HepG2 (cell line): ENCODE data around the gene TLE1. TPM values are rescaled to one million over a fixed set of nuclear protein-coding genes. Genes with fewer than 3 reads are reported as not detected.

ENCODE experiments used
- GATA4 ChIP-seq: sonication (generic); IDR thresholded peaks from 2 replicates; pipeline ENCODE4 v1.6.1; 2016; ENCODE audit warnings: antibody characterized with exemption, low read depth, borderline replicate concordance
- KDM5A ChIP-seq: fragments of 200-600 bp; sonication (generic); IDR thresholded peaks from 2 replicates; pipeline ENCODE4 v1.7.0; 2018; ENCODE audit warnings: antibody characterized with exemption, mild to moderate bottlenecking, low read length, borderline replicate concordance
- SRSF9 ChIP-seq: fragments of 200-400 bp; formaldehyde crosslinking; IDR thresholded peaks from 2 replicates; pipeline ENCODE4 v1.6.1; 2018; ENCODE audit warnings: borderline replicate concordance, mild to moderate bottlenecking, low read depth, low read length; ENCODE audit not compliant: insufficient read depth, poor library complexity, severe bottlenecking
- ZFP41 ChIP-seq: sonication (generic); formaldehyde crosslinking; IDR thresholded peaks from 2 replicates; pipeline ENCODE4 v1.4.0; 2020; ENCODE audit warnings: mild to moderate bottlenecking, missing genetic modification reagents, borderline replicate concordance
- ZNF101 ChIP-seq: sonication (generic); formaldehyde crosslinking; IDR thresholded peaks from 2 replicates; pipeline ENCODE4 v1.4.0; 2020; ENCODE audit warnings: mild to moderate bottlenecking, low read depth, missing genetic modification reagents, borderline replicate concordance
- ZNF749 ChIP-seq: sonication (generic); formaldehyde crosslinking; IDR thresholded peaks from 2 replicates; pipeline ENCODE4 v1.8.0; 2022; ENCODE audit warnings: mild to moderate bottlenecking, missing genetic modification reagents, moderate library complexity, borderline replicate concordance
- polyA plus RNA-seq, 8 experiments: library from polyadenylated mRNA; depleted of rRNA in 3 of 8; stranded (reverse) in 7 of 8; unstranded in 1 of 8; fragments of >200 nt; fragmentation: Illumina TruSeq in 4 of 8; extraction: Trizol in 4 of 8; gene quantifications; 2 replicates each; pipeline versions ENCODE4 v1.2.1 to v1.2.3, GENCODE V29; 2011 to 2016; ENCODE audit warnings: low read depth in 4 of 8, missing spikeins in 1 of 8, mixed read lengths in 1 of 8; ENCODE audit not compliant: insufficient read depth in 1 of 8
- total RNA-seq, 5 experiments: library from RNA; depleted of rRNA; stranded (reverse); fragments of >200 nt; fragmentation: Illumina TruSeq; extraction: Trizol; gene quantifications; 2 replicates each; pipeline ENCODE4 v1.2.3, GENCODE V29; 2016; ENCODE audit warnings: low read depth in 1 of 5
- TF ChIP-seq, protein P1 (sequence below): sonication (generic); formaldehyde crosslinking; IDR thresholded peaks from one replicate; pipeline ENCODE4 v1.5.1; 2020; ENCODE audit warnings: mild to moderate bottlenecking, missing genetic modification reagents; ENCODE audit errors: not compliant biosample characterization
- TF ChIP-seq, protein P2 (sequence below): sonication (generic); formaldehyde crosslinking; IDR thresholded peaks from 2 replicates; pipeline ENCODE4 v1.8.0; 2023; ENCODE audit warnings: mild to moderate bottlenecking, missing genetic modification reagents

TLE1 gene
- total and polyA plus RNA-seq, 2 of the 13 experiments (the other 11 are each of a cell fraction or from before 2014, with no cell fraction given) = 35.9 to 109 TPM

DNA sequence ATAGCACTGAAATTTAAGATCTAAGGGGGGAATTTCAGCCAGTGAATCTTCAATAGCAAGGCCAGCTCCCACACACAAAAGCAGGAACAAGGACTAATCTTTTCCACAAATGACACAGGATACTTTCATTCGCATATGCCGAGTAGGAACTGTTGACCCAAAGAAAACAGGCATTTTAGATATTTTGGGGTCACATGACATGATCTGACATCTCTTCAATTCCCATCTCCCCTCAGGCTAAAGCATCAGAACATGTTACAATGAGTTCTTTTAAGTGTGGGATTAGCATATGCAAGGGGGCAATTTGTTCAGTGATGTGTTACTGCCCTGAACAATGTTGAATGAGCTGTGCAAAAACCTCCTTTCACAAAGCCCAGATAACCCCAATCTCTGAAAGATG, 68.2 kb downstream of the TLE1 start (continued):
- no peak for TF ChIP-seq GATA4
- TF ChIP-seq ZNF101 (CRISPR knock-in tag) = no peak
- no peak for TF ChIP-seq ZNF749
- no peak for TF ChIP-seq ZFP41 (CRISPR knock-in tag)
- no peak for TF ChIP-seq KDM5A
- TF ChIP-seq, protein P1, sequence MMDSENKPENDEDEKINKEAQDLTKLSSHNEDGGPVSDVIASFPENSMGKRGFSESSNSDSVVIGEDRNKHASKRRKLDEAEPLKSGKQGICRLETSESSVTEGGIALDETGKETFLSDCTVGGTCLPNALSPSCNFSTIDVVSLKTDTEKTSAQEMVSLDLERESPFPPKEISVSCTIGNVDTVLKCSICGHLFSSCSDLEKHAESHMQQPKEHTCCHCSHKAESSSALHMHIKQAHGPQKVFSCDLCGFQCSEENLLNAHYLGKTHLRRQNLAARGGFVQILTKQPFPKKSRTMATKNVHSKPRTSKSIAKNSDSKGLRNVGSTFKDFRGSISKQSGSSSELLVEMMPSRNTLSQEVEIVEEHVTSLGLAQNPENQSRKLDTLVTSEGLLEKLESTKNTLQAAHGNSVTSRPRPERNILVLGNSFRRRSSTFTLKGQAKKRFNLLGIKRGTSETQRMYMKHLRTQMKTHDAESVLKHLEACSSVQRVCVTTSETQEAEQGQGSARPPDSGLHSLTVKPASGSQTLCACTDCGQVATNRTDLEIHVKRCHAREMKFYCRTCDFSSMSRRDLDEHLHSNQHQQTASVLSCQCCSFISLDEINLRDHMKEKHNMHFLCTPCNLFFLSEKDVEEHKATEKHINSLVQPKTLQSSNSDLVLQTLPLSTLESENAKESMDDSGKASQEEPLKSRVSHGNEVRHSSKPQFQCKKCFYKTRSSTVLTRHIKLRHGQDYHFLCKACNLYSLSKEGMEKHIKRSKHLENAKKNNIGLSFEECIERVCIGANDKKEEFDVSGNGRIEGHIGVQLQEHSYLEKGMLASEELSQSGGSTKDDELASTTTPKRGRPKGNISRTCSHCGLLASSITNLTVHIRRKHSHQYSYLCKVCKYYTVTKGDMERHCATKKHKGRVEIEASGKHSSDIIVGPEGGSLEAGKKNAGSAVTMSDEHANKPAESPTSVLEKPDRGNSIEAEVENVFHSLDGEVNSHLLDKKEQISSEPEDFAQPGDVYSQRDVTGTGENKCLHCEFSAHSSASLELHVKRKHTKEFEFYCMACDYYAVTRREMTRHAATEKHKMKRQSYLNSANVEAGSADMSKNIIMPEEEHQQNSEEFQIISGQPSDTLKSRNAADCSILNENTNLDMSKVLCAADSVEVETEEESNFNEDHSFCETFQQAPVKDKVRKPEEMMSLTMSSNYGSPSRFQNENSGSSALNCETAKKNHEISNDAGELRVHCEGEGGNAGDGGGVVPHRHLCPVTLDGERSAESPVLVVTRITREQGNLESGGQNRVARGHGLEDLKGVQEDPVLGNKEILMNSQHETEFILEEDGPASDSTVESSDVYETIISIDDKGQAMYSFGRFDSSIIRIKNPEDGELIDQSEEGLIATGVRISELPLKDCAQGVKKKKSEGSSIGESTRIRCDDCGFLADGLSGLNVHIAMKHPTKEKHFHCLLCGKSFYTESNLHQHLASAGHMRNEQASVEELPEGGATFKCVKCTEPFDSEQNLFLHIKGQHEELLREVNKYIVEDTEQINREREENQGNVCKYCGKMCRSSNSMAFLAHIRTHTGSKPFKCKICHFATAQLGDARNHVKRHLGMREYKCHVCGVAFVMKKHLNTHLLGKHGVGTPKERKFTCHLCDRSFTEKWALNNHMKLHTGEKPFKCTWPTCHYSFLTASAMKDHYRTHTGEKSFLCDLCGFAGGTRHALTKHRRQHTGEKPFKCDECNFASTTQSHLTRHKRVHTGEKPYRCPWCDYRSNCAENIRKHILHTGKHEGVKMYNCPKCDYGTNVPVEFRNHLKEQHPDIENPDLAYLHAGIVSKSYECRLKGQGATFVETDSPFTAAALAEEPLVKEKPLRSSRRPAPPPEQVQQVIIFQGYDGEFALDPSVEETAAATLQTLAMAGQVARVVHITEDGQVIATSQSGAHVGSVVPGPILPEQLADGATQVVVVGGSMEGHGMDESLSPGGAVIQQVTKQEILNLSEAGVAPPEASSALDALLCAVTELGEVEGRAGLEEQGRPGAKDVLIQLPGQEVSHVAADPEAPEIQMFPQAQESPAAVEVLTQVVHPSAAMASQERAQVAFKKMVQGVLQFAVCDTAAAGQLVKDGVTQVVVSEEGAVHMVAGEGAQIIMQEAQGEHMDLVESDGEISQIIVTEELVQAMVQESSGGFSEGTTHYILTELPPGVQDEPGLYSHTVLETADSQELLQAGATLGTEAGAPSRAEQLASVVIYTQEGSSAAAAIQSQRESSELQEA (CRISPR knock-in tag) = no peak
- TF ChIP-seq, protein P2, sequence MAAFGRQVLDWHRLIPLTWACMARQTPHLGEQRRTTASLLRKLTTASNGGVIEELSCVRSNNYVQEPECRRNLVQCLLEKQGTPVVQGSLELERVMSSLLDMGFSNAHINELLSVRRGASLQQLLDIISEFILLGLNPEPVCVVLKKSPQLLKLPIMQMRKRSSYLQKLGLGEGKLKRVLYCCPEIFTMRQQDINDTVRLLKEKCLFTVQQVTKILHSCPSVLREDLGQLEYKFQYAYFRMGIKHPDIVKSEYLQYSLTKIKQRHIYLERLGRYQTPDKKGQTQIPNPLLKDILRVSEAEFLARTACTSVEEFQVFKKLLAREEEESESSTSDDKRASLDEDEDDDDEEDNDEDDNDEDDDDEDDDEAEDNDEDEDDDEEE (CRISPR knock-in tag) = no peak
- no peak for TF ChIP-seq SRSF9
